H1 (cell line): ENCODE results near the gene LCN12. TPM values are rescaled to one million over a fixed set of nuclear protein-coding genes. Genes with fewer than 3 reads are reported as not detected.

Experiments
- ASH2L ChIP-seq: fragments of 200-600, 300-600 bp; sonication (generic); IDR thresholded peaks from one replicate; pipeline ENCODE4 v1.7.1; 2017; ENCODE audit warnings: low read length
- BCL11A ChIP-seq, 2 experiments: IDR thresholded peaks; one replicate each; pipeline ENCODE4 v1.6.1; 2011; ENCODE audit warnings: low read depth in 2 of 2, low read length in 2 of 2, mild to moderate bottlenecking in 2 of 2
- BRCA1 ChIP-seq: IDR thresholded peaks from 2 replicates; pipeline ENCODE4 v1.6.1; 2012; ENCODE audit warnings: low read depth, low read length, improper control_type of control experiment
- NANOG ChIP-seq: IDR thresholded peaks from 2 replicates; pipeline ENCODE4 v1.6.1; 2011; ENCODE audit warnings: low read length, low read depth, mild to moderate bottlenecking, inconsistent platforms; ENCODE audit not compliant: insufficient read depth, poor library complexity, severe bottlenecking
- polyA plus RNA-seq, 7 experiments: library from polyadenylated mRNA; depleted of rRNA in 3 of 7; stranded (reverse) in 5 of 7; unstranded in 2 of 7; fragments of >200 nt in 5 of 7; fragments of 200-250 nt in 2 of 7; gene quantifications; 1 replicate in 5 of 7; 2 replicates in 1 of 7; 4 replicates in 1 of 7; pipeline versions ENCODE4 v1.2.1 to v1.2.3, GENCODE V29; 2011 to 2013; ENCODE audit warnings: missing spikeins in 2 of 7, mixed read lengths in 2 of 7
- total RNA-seq: library from RNA; stranded (reverse); fragmentation: NEBNext Ultra II Directional; extraction: Animal tissue kit (Norgen Biotek cat#: 25700); gene quantifications from 2 replicates; pipeline ENCODE4 v1.2.1, GENCODE V29; 2021

Gene LCN12
- total and polyA plus RNA-seq, 2 of the 8 experiments (the other 6 are each of a cell fraction or from before 2014, with no cell fraction given): 1.1 to 1.7 TPM

GRCh38 chr9:136964171-136964689 lies 12.2 kb downstream of the LCN12 start (continued):
- TF ChIP-seq NANOG: no peak
- no peak for TF ChIP-seq BRCA1
- no peak for TF ChIP-seq ASH2L
- no peak for TF ChIP-seq BCL11A (IDR thresholded peaks at IDR 0.05; ENCODE audit: low read depth in 2 of 2, low read length in 2 of 2)
- TF ChIP-seq, all 59 proteins: peak for 0
